Prostate gland (tissue), 2 donors: ENCODE measurements around the gene TSSK3. TPM values are rescaled to one million over a fixed set of nuclear protein-coding genes. Genes with fewer than 3 reads are reported as not detected.
A peak's percentile ranks its signal among the peaks of the same experiment; 100 is the strongest.

ENCODE experiments used
- DNase-seq: peaks from one replicate; pipeline ENCODE4 v3.0.0-alpha.2; 2019; ENCODE audit warnings: low spot score
- H3K27ac ChIP-seq, 2 donors: fragments of 200-600 bp; sonication (generic); 2 replicates each; pipeline ENCODE4 v1.5.1; 2017 to 2019
- H3K27me3 ChIP-seq: fragments of 200-600 bp; sonication (generic); replicated peaks from 2 replicates; pipeline ENCODE4 v1.5.1; 2019; ENCODE audit not compliant: insufficient read depth
- H3K36me3 ChIP-seq, 2 donors: fragments of 200-600 bp; sonication (generic); 1 replicate in 1 of 2; 2 replicates in 1 of 2; pipeline versions ENCODE4 v1.5.1 to v1.8.1; 2017 to 2019
- H3K4me1 ChIP-seq: fragments of 200-600 bp; sonication (generic); replicated peaks from 2 replicates; pipeline ENCODE4 v1.5.1; 2019
- H3K4me3 ChIP-seq, 2 donors: fragments of 200-600 bp; sonication (generic); 2 replicates each; pipeline ENCODE4 v1.5.1; 2017 to 2019
- H3K9me3 ChIP-seq: fragments of 200-600 bp; sonication (generic); 2 replicates; pipeline ENCODE4 v1.5.1; 2017
- CTCF ChIP-seq, 4 experiments: fragments of 200-600 bp in 2 of 4; fragments of 450-650 bp in 2 of 4; sonication (generic) in 2 of 4; IDR thresholded peaks; 1 replicate in 3 of 4; 2 replicates in 1 of 4; pipeline ENCODE4 v1.5.1; 2016 to 2019; ENCODE audit warnings: antibody characterized with exemption in 4 of 4, mild to moderate bottlenecking in 2 of 4, moderate library complexity in 2 of 4
- POLR2A ChIP-seq: fragments of 450-650 bp; IDR thresholded peaks from one replicate; pipeline ENCODE4 v1.6.1; 2016; ENCODE audit warnings: antibody characterized with exemption, mild to moderate bottlenecking
- POLR2AphosphoS5 ChIP-seq: sonication (generic); formaldehyde crosslinking; IDR thresholded peaks from one replicate; pipeline ENCODE4 v1.6.1; 2017; ENCODE audit warnings: antibody characterized with exemption
- WGBS: methylation state at CpG from one replicate; pipeline ENCODE4 v1.1.5; 2018; 5-methylcytosine and 5-hydroxymethylcytosine counted together
- intact Hi-C: fragments of 100-400 bp; cut with DNase I; formaldehyde crosslinking; loops from one replicate; pipeline ENCODE4 v1.14.2; 2022
- total RNA-seq, 2 donors: library from RNA; depleted of rRNA; stranded (reverse); fragments of >200 nt; gene quantifications; one replicate each; pipeline ENCODE4 v1.1.0, GENCODE V29; 2016

Gene TSSK3
- total RNA-seq, 2 donors from 2014 or later: 7.0 TPM; not detected in 1

GRCh38 chr1:32335535-32335789, 26.9 kb upstream of the TSSK3 start:
- H3K27ac ChIP-seq: peak overlapping the region; percentile 75 to 82
- H3K4me1 ChIP-seq: peaks cover 6% of the 10 kb centered on the region
- intact Hi-C loops: no loop called here

DNA sequence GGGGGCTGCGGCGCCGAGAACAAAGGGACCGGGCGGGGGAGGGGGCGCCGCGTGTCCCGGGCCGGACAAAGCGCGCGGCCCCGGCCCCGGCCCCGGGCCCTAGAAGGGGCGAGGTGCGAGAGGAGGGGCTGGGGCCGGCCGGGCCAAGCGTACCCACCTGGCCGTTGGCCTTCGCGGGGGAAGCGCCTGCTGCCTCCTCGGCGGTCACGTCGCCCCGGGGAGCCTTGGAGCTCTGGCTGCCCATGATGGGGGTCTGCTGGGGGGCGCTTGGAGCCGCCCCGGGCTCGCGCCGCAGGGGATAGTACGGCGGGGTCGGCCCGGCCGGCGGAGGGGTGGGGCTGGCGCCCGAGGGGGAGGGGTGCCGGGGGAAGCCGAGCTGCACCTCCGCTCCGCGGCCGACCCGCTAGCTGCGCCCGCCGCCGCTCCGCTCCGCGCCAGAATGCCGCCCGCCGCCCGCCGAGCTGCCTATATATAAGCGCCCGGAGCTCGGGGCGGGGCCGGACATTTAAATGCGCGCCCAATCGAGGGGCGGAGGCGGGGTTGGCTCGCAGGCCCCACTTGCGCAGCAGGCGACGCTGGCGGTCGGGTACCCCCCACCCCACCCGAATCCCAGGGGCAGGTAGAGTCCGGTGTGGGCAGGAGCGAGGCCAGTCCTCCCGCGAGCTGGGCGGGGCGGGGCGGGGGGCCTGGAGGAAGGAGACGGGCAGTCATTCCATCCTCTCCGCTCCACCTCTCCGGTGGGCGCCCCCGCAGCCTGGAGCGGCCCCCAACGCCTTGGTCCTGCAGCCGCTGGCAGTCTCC, 26.3 kb upstream of the TSSK3 start, which contains the start of gene MARCKSL1:
MARCKSL1 (minus strand) TSS at position 444 of the 801 bp plus-strand sequence; CDS start at position 244, 200 bp downstream.
- WGBS: under 1% methylated on average over 75 of the region's 95 CpGs
- Histone ChIP-seq H3K4me3 (peak within 1 kb of the TSS; percentile 78 to 79), H3K9me3 (no peaks in the 10 kb centered on the region), H3K4me1 (peaks cover 6% of the 10 kb centered on the region), H3K36me3 (peaks cover 0 to 13% of the 10 kb centered on the region in 2 donors), H3K27ac (peak within 1 kb of the TSS; percentile 75 to 82), H3K27me3 (no peaks in the 10 kb centered on the region)
- TF ChIP-seq POLR2A: peak; percentile 84
- peak in 1 of 4 experiments; percentile 11 for TF ChIP-seq CTCF (IDR thresholded peaks at IDR 0.05)
- TF ChIP-seq POLR2AphosphoS5: peak; percentile 74
- peak; percentile 80 for DNase-seq
- intact Hi-C loops: no loop called here

More at GRCh38 chr1:32335535-32335789, 26.9 kb upstream of the TSSK3 start:
- Histone ChIP-seq H3K36me3 (peaks cover 0 to 13% of the 10 kb centered on the region in 2 donors), H3K27me3 (no peaks in the 10 kb centered on the region), H3K9me3 (no peaks in the 10 kb centered on the region), H3K4me3 (peak overlapping the region; percentile 78 to 79)
- no peak for TF ChIP-seq POLR2A
- TF ChIP-seq CTCF (IDR thresholded peaks at IDR 0.05): no peak
- no peak for TF ChIP-seq POLR2AphosphoS5
- DNase-seq: no peak
- WGBS: 5% methylated on average over 11 of the region's 34 CpGs

DNA sequence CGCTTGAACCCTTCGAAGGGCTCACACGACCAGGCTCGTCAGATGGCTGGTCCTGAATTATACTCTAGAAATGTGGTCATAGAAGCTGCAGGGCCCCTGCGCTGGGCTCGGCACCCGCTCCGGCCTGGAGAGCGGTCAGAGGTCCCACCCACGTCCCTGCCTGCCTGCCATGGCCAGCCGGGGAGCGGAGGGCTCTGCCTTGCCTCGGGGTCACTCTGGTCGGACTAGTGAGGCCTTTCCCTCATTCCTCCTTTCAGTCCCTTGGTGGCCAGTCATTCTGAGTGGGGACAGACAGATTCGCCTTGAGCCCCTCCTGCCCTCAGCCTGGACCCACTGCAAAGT, 25.8 kb upstream of the TSSK3 start:
- Histone ChIP-seq H3K27me3 (no peaks in the 10 kb centered on the region), H3K36me3 (peaks cover 0 to 10% of the 10 kb centered on the region in 2 donors), H3K4me3 (peak overlapping the region; percentile 78 to 79), H3K4me1 (peaks cover 6% of the 10 kb centered on the region), H3K27ac (peak overlapping the region; percentile 75 to 82), H3K9me3 (no peaks in the 10 kb centered on the region)
- TF ChIP-seq POLR2A: no peak
- TF ChIP-seq POLR2AphosphoS5: no peak
- TF ChIP-seq CTCF (IDR thresholded peaks at IDR 0.05): no peak
- DNase-seq: no peak
- 55% methylated on average over 15 of the region's 15 CpGs for WGBS
- intact Hi-C loops: no loop called here

DNA sequence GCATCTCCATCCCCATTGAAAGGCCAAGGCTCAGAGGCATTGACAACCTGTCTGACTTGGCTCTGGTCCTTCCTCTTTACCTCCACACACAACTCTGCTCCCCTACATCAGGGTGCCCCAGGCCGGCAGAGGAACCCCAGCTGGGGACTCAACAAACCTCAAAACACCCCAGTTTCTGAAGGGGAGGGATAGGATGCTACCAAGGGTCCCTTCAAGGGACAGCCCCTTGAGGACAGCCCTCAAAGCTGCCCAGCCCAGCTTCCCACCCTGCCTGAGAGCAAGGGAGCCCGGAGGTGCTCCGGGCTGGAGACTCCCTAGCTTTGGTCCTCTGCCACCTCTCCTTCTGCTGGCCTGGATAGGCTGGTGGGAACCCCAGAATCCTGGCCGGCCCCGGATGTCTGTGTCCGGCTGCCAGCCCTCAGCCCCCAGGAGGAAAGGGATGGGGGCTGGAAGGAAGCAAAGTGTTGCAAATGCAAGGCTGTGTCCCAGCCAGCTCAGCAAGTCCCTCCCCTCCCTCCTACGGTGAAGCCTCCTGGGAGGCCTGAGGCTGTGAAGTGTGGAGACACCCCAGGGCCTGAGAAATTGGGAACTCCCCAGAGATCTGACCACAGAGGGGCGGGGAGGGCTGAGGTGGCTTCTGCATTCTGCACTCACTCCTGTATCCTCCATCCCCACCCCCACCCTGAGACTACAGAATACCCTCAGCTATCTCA, 25.2 kb upstream of the TSSK3 start:
- H3K27ac ChIP-seq: no peak overlapping the region
- no peaks in the 10 kb centered on the region for H3K27me3 ChIP-seq
- no peak for DNase-seq
- no peak for TF ChIP-seq CTCF (IDR thresholded peaks at IDR 0.05)
- TF ChIP-seq POLR2AphosphoS5: no peak
- no peak for TF ChIP-seq POLR2A
- no peak overlapping the region for H3K4me3 ChIP-seq
- intact Hi-C loops: no loop called here
- H3K9me3 ChIP-seq: no peaks in the 10 kb centered on the region
- H3K4me1 ChIP-seq: peaks cover 3% of the 10 kb centered on the region
- H3K36me3 ChIP-seq: peaks cover 0 to 6% of the 10 kb centered on the region in 2 donors
- 69% methylated on average over 8 of the region's 8 CpGs for WGBS
